ENCODE measurements around the gene CA11.
"Not testable (repeated sequence)": the region's sequence is repeated elsewhere in the genome, so short reads cannot be mapped to it uniquely, and the experiment has no call there.

CA11 gene

DNA sequence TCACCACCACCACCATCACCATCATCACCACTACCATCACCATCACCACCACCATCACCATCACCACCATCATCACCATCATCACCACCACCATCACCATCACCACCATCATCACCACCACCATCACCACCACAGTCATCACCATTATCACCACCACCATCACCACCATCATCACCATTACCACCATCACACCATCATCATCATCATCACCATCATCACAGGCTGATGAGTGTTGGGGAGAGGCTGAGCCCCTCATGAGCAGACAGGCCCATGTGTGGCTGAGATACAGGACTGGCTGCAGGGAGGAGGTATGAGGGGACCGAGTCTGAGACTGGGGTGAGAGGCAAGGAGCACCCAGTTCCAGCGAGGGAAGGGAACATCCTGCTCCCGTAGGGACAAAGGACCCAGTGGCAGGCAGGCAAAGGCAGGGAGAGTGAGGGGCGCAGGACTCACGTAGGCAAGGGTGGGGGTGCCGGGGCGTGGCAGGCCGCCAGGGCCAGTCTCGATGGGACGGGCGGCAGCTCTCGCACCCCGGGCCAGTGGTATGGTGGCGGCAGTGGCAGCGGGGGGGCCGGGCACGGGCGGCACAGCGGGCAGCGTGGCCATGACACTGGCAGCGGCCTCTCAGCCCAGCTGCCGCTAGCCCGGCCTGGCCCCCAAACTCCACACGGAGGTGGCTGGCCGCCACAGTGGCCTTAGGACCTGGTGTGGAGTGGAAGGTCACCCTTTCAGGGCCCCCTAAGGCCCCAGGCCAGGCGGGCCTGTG is 24.1 kb upstream of the CA11 start:
- no peak for DNase-seq (ENCODE audit: low read depth in 2 of 3, low spot score in 1 of 3)

DNA sequence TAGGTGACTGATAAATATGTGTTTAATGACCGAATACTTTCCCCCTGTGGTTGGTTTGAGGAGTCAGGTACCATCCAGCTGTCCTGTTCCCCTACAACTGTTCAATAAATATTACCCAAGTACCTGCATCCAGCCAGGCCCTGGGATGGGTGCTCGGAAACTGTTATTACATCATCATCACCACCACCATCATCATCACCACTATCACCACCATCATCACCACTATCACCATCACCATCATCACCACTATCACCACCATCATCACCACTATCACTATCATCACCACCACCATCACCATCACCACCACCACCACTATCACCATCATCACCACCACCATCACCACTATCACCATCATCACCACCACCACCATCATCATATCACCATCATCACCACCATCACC is 22.8 kb upstream of the CA11 start:
- no peak for DNase-seq (ENCODE audit: low read depth in 2 of 3, low spot score in 1 of 3)

DNA sequence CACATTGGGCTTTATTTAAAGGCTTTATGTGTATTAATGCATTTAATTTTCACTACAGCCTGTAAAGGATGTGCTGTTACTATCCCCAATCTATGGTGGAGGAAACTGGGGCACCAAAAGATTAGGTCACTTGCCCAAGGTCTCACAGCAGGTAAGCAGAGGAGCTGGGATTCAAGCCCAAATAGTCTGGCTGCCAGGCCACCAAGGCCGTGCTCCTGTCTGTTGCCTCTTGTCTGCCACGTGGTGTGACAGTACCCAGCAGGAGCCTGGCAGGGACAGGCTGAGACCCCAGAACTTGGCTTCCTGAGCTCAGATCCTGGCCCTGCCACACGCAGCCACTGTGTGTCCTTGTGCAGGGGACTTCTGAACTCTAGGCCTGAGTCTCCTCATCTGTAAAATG is 22.3 kb upstream of the CA11 start:
- no peak for DNase-seq (ENCODE audit: low read depth in 2 of 3, low spot score in 1 of 3)

DNA sequence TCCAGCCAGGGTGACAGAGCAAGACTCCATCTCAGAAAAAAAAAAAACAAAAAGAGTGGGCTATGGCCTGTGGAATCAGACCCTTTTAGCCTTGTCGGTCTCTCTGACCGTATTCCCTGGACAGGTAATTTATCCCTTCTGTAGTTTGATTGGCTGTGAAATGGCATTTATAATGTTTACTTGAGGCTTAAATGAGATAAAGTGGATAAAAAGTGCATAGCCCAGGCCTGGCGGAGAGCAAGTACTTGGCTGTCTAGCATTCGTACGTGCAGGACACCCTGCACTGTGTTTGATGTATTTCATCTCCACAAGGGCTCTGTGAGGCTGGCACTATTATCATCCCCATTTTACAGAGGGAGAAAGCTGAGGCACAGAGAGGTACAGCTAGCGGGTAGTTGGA is 19.8 kb upstream of the CA11 start:
- DNase-seq (ENCODE audit: low read depth in 2 of 3, low spot score in 1 of 3): no peak

DNA sequence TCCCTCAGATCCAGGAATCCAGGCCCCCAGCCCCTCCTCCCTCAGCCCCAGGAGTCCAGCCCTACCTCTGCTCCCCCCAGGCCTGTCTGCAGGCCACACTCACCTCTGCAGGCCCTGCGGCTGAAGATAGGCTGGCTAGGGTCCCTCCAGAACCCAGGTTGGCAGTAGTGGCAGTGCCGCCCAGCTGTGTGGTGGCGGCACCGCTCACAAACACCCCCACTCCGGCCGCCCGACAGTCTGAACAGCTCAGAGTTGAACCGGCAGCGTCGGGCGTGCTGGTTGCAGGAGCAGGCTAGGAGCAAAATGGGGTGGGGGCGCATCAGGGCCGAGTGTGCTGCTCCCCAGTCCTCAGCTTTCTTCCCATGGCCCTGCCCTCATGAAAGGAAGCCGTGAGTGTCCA is 18.5 kb upstream of the CA11 start:
- no peak for DNase-seq (ENCODE audit: low read depth in 2 of 3, low spot score in 1 of 3)

DNA sequence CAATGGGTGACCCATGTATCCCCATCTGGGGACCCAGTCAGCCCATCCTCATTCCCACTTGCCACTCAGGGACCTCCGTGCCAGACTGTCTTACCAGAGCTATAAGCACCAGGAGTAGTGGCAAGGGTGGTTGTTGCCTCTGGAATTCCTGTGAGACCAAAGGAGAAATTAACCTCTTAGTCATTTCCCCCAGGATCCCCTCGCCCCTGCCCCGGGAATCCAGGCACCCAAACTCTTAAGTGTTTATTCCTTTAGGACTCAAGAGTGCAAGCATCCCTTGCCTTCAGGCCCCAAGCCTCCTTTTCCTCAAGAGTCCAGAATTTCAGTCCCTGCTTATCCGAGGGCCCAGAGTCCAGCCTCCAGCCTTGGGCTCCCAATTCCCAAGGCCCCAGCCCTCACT is 17.7 kb upstream of the CA11 start:
- DNase-seq (ENCODE audit: low read depth in 2 of 3, low spot score in 1 of 3): no peak

DNA sequence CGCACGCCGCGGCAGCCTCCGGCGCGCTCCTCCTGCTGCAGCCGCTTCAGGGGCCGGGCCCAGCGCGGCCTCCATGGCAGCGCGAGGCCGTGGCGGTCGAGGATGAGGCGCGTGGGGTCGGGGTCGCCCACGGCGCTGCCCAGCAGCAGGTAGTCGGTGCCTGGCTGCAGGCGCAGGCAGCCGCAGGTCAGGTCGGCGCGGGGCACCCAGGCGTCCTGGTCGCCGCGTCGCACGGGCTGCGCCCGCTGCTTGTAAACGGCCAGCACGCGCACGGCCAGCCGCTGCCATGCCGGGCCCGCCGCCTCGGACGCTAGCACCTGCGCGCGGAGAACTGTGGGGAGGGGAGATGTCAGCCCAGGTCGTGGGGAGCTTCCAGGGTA is 15.7 kb upstream of the CA11 start:
- DNase-seq (ENCODE audit: low read depth in 2 of 3, low spot score in 1 of 3): no peak

DNA sequence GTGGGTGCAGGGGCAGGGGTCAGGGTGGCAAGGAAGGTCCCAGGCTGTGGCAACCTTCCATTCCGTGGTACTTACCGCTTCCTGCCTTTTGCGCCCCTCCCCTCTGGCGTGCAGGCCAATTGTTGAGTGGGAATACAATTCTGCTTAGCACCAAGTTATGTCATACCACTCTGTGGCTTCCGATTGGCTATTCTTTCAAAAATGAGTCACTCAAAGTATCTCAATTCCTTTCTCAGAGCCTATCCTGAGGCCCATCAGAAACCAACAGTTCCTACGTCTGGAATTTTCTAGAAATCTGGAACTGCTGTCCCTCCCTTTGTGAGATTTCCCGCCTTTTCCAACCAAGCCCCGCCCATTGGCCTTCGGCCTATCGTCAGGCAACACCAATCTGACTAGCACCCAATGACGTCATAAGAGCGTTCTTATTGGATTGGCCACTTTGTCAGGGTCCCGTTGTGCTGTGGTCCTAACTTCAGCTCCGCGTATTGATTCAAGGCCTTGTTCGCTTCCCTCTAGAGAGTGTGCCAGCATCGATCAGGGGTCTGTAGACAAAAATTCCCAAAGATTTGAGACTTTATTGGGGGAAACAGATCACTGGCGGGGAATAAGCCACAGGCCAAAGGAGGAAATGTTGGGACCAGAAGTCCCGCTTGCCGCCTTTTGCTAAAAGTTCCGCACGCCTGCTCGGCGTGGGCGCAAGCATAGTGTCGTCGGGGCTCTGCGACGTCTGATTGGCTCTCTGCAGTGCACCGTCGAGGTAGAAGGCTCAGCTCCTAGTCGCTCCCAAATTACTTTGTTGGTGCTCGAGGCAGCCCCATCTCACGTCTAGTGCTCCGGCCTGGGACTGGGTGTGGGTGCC is 15.1 kb upstream of the CA11 start:
- peak; percentile 75 to 87 (median 75) for DNase-seq (ENCODE audit: low read depth in 2 of 3, low spot score in 1 of 3)

DNA sequence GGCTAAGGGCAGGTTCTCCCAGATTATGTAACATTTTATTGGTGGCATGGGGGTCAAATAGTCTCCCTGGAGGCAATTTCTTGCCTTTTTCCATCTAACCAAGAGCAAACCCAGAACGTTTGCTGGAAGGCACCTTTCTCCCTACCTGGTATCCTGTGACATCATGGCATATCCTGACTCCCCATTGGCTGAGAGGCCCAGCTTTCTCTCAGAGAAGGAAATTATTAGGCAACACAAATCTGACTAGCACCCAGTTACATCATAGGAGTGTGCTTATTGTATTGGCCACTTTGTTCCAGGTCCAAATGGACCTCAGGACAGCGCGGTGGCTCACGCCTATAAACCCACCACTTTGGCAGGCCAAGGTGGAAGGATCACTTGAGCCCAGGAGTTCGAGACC is 13.8 kb upstream of the CA11 start:
- no peak for DNase-seq (ENCODE audit: low read depth in 2 of 3, low spot score in 1 of 3)

DNA sequence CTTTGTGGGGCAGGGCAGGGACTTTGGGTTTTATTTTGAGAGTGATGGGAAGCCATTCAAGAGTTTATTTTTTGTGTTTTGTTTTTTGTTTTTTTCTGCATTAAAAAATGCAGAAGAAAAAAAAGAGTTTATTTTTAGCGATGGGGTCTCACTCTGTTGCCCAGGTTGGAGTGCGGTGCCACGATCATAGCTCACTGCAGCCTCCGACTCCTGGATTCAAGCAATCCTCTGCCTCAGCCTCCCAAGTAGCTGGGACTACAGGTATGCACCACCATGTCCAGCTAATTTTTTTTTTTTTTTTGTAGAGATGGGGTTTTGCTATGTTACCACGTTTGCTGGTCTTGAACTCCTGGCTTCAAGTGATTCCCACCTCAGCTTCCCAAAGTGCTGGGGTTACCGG is 12.5 kb upstream of the CA11 start:
- DNase-seq (ENCODE audit: low read depth in 2 of 3, low spot score in 1 of 3): no peak

DNA sequence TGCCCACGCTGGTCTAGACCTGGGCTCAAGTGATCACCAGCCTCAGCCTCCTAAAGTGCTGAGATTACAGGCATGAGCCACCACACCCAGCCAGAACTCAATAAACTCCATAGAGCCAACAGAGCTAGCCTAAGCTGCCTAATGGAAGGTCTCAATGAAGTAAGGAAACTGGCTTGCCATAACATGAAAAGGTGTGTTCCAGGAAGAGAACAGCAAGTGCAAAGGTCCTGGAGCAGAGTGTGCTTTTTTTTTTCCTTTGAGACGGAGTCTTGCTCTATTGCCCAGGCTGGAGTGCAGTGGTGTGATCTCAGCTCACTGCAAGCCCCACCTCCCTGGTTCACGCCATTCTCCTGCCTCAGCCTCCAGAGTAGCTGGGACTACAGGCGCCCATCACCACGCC is 11.8 kb upstream of the CA11 start:
- DNase-seq (ENCODE audit: low read depth in 2 of 3, low spot score in 1 of 3): not testable (repeated sequence)

DNA sequence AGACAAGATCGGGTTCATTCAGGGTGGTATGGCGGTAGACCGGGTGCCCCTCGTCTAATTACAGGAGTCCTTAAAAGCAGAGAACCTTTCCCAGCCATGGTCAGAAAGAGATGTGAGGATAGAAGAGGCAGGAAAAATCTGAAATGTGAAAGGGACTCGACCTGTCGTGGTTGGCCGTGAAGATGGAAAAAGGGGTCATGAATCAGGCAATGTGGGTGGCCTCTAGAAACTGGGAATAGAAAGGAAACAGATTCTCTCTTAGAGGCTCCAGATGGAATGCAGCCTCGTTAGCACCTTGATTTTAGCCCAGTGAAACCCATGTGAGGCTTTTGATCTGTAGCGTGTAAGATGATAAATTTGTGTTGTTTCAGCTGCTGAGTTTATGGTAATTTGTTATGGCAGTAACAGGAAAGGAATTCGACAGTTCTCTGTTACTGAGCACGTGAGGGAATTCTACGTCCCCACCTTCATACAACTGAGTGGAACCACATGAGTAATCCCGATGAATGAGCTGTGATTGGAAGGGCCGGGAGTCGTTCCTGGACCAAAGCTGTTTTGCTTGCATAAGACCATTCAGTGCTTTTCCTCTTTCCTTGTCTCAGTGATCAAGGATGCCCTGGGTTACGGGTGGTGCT is 11.0 kb upstream of the CA11 start:
- DNase-seq (ENCODE audit: low read depth in 2 of 3, low spot score in 1 of 3): no peak

DNA sequence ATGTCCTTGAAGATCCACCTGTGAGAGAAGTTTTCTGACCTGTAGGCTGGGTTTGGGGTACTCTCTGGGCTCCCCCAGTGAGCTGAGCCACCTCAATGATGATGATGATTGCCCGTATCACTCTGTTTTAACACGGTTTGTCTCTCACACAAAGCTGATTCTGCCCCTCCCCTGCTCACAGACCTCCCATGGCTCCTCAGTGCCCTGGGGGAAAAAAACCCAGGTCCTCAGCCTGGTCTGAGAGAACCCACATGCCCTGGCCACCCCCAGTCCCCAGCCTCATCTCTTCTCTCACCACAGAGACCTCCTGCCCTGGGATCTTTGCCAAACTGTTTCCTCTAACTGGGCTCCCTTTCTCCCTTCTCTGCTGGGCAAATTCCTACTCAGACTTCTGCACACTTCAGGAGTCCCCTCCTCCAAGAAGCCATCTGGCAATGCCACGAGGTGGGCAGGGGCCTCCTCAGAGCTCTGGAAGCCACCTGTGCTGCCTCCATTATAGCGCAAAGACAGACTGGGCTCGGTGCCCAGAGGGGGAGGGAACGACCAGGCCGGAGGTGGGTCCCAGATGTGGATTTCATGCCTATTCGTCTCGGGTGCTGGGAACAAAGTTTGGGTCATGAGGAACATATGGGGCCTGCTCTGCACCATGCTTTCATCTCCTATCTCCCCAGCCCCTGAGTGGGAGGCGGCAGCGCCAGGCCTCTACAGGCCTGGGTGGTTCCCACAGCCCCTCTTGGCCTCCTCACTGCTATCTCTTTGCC is 8.5 kb upstream of the CA11 start:
- no peak for DNase-seq (ENCODE audit: low read depth in 2 of 3, low spot score in 1 of 3)

DNA sequence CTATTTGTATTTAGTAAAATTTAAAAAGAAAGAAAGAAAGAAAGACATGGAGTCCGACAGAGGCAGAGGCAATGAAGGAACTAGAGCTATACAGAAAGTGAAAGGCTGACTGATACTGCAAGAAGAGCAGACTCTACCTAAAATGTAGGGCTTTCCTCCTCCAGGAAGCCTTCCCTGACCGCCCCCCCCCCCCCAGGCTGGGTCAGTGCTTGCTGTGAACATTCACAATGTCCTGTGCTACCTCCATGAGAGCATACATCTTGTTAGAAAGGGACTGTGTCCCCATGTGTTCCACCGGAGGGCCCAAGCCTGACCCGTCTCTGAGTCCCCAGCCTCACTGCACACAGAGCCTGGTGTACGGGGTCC is 5.7 kb upstream of the CA11 start:
- no peak for DNase-seq (ENCODE audit: low read depth in 2 of 3, low spot score in 1 of 3)

DNA sequence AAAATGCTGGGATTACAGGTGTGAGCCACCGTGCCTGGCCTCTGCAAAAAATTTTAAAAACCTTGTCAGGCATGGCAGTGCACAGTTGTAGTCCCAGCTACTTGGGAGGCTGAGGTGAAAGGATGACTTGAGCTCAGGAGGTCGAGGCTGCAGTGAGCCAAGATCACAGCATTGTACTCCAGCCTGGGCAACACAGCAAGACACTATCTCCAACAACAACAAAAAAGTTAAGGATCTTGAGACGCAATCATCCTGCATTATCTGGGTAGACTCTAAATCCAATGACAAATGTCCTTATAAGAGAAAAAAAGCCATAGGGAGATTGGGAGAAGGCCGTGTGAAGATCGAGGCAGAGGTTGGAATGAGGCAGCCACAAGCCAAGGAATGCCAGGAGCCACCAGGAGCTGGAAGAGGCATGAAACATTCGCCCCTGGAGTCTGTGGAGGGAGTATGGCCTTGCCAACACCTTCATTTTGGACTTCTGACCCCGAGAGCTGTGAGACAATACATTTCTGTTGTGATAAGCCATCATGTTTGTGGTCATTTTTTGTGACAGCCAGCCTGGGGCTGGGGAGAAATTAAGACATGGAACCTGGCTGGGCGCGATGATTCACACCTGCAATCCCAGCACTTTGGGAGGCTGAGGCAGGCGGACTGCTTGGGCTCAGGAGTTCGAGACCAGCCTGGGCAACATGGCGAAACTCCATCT is 5.1 kb upstream of the CA11 start:
- no peak for DNase-seq (ENCODE audit: low read depth in 2 of 3, low spot score in 1 of 3)

DNA sequence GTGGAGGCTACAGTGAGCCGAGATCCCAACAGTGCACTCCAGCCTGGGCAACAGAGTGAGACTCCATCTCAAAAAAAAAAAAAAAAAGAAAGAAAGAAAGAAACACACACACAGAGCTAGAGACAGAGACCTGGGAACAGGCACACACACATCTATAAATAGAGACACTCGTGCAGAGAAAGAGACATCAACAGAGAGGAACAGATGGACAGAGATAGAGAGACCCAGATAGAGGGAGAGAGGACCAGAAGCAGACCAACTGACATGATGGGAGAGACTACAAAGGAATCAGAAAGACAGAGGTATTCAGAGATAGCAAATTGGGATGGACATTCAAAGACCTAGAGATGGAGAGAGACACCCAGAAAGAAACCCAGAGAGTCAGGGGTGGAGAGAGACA is 2.1 kb upstream of the CA11 start:
- DNase-seq (ENCODE audit: low read depth in 2 of 3, low spot score in 1 of 3): no peak

DNA sequence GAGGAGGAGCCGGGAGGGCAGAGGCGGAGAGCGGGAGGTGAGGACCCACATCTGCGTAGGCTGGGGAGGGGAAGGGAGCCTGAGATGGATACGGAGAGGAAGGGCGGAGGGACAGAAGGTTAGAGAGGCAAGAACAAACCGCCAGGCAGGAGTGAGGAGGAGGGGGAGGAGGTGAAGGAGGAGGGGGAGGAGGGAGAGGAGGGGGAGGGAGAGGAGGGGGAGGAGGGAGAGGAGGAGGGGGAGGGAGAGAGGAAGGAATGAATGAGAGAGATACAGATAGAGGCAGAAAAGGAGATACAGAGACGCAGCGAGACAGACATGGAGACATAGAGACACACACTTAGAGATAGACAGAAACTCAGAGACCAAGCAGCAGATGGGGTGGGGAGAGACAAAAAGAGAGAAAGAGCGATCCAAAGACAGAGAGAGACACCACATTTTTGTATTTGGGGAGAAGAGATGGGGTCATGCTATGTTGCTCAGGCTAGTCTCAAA is 782 bp upstream of the CA11 start:
- no peak for DNase-seq (ENCODE audit: low read depth in 2 of 3, low spot score in 1 of 3)

DNA sequence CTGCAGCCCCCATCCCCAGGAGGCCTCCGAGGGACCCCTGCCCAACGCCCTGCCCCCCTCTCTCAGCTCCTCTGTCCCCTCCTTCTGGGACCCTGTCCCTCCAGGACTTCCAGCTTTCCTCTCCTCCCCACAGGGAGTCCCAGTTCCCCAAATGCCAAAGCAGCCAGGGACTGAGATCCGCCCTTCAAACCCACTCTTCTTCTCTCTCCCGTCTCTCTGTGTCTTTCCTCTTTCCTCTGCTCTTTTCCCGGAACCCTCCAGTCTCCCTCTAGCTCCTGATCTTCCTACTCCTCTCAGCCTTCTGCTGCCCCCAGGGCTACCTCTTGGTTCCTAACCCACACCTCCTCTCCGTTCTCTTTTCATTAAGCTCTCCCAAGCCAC is 377 bp downstream of the CA11 start:
- DNase-seq (ENCODE audit: low read depth in 2 of 3, low spot score in 1 of 3): no peak

DNA sequence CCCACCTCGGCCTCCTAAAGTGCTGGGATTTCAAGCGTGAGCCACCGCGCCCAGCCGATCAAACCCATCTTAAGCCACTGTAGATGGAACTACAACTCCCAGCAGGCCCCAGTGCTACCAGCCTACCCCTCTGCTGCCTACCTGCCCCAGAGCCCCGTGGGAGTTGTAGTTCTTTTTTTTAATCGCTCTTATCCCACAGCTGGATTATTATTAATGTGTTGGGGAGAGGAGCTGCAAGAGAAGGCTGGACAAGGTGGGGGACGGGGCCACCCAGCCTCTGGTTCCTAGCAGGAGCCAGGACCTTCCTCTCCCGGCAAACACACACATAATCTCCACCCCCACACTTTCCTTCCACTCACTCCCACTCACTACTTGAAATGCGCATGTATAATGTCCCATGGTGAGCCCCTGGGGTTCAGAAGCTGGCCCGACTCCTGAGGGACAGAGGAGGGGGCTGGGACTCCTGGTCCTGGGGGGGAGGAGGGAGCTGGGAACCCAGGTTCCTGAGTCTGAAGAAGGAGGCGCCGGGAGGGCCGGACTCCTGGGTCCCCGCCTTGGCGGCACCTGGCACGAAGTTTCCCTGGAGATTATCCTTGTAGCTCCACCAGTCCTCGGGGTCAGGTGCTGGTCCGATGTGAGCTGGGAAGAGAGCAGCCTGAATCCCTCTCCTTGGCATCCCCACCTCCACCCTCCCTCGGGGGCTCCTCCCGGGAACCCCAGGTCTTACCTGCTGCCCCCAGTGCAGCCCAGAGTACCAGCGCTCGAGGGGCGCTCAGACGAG is 958 bp downstream of the CA11 start:
- DNase-seq (ENCODE audit: low read depth in 2 of 3, low spot score in 1 of 3): peak; percentile 69 to 76 (median 71)

DNA sequence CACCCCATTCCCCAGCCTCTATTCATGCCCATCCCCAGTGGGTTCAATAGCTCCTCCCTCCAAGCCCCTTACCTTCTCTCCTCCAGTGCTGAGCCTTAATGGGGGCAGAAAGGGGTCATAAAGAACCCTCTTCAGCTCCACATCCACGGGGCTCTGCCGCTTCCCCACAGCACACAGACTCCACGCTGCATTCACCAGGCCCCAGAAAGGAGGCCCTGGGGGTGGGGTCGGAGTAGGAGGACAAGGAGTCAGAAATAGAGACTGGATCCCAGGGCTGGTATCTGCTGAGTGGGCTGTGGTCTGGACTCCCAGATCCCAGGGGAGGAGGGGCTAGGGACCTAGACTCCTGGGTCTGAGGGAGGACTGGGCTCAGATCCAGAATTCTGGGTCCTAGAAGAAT is 1.6 kb downstream of the CA11 start:
- DNase-seq (ENCODE audit: low read depth in 2 of 3, low spot score in 1 of 3): no peak
